PC-9 (cell line): Measurements from ENCODE around the gene CREBBP. TPM values are rescaled to one million over a fixed set of nuclear protein-coding genes. Genes with fewer than 3 reads are reported as not detected.

Source experiments
- BruUV-seq: library from RNA; stranded (reverse); fragments of 400-500 nt; replicated peaks from 2 replicates; lab custom pipeline; 2021; lab: Mats Ljungman, UMichigan
- CTCF ChIA-PET: fragments of 300-600 bp; sonication (Branson Sonifier 250); formaldehyde crosslinking; loops from one replicate; lab custom pipeline; 2022; ENCODE audit warnings: antibody characterized with exemption; lab: Charles Lee
- POLR2A ChIA-PET: fragments of 300-600 bp; sonication (Branson Sonifier 250); formaldehyde crosslinking; loops from one replicate; lab custom pipeline; 2022; ENCODE audit warnings: antibody characterized with exemption; ENCODE audit not compliant: unreplicated experiment; lab: Charles Lee
- DNase-seq, 2 experiments: peaks; one replicate each; pipeline versions ENCODE4 v3.0.0 to v3.0.0-alpha.2; 2015 to 2022; ENCODE audit warnings: mixed read lengths in 1 of 2
- H2AFZ ChIP-seq: fragments of 200-600 bp; sonication (generic); 2 replicates; pipeline ENCODE4 v1.8.1; 2017; ENCODE audit warnings: antibody characterized with exemption
- H3F3A ChIP-seq: fragments of 200-600 bp; sonication (generic); 2 replicates; pipeline ENCODE4 v1.8.1; 2017; ENCODE audit warnings: antibody characterized with exemption, mild to moderate bottlenecking, low read depth; ENCODE audit not compliant: insufficient read depth
- H3K27ac ChIP-seq: fragments of 200-600 bp; sonication (generic); 2 replicates; pipeline ENCODE4 v1.6.1; 2016; ENCODE audit warnings: mixed run types
- H3K27me3 ChIP-seq: fragments of 200-600 bp; sonication (generic); 2 replicates; pipeline ENCODE4 v1.6.1; 2016; ENCODE audit warnings: low read depth, mixed run types; ENCODE audit not compliant: insufficient read depth
- H3K36me3 ChIP-seq: fragments of 200-600 bp; sonication (generic); 2 replicates; pipeline ENCODE4 v1.6.1; 2016; ENCODE audit warnings: low read depth, mixed run types
- H3K4me1 ChIP-seq: fragments of 200-600 bp; sonication (generic); replicated peaks from 2 replicates; pipeline ENCODE4 v1.6.1; 2016; ENCODE audit warnings: mixed run types; ENCODE audit not compliant: insufficient read depth
- H3K4me2 ChIP-seq: fragments of 200-600 bp; sonication (generic); 2 replicates; pipeline ENCODE4 v1.6.1; 2017; ENCODE audit warnings: mixed run types
- H3K4me3 ChIP-seq: fragments of 200-600 bp; sonication (generic); 2 replicates; pipeline ENCODE4 v1.6.1; 2016; ENCODE audit warnings: mixed run types
- H3K79me2 ChIP-seq: fragments of 200-600 bp; sonication (generic); 2 replicates; pipeline ENCODE4 v1.6.1; 2017; ENCODE audit warnings: low read depth, mixed run types
- H3K9me2 ChIP-seq: fragments of 200-600 bp; sonication (generic); 2 replicates; pipeline ENCODE4 v1.8.1; 2017; ENCODE audit warnings: mild to moderate bottlenecking; ENCODE audit not compliant: insufficient read depth
- H3K9me3 ChIP-seq: fragments of 200-600 bp; sonication (generic); 2 replicates; pipeline ENCODE4 v1.8.1; 2016; ENCODE audit warnings: low read depth; ENCODE audit not compliant: insufficient read depth
- H4K20me1 ChIP-seq: fragments of 200-600 bp; sonication (generic); 2 replicates; pipeline ENCODE4 v1.8.1; 2017; ENCODE audit not compliant: insufficient read depth
- EZH2 ChIP-seq: fragments of 200-600 bp; sonication (generic); IDR thresholded peaks from 2 replicates; pipeline ENCODE4 v1.8.0; 2017; ENCODE audit warnings: antibody characterized with exemption, low read depth
- intact Hi-C: fragments of 100-400 bp; cut with micrococcal nuclease; formaldehyde crosslinking; loops from one replicate; pipeline ENCODE4 v1.10.0; 2022; ENCODE audit not compliant: unreplicated experiment
- total RNA-seq: library from RNA; stranded (reverse); gene quantifications from 2 replicates; pipeline ENCODE4 v1.2.3, GENCODE V29; 2021
- TF ChIP-seq, protein P1 (sequence below): fragments of 200-600 bp; sonication (generic); conservative IDR thresholded peaks from 2 replicates; pipeline ENCODE4 v1.6.1; 2017; ENCODE audit warnings: mixed run types, antibody characterized with exemption, mild to moderate bottlenecking, moderate library complexity

Gene CREBBP
- total RNA-seq, 1 experiment from 2014 or later: 74.9 TPM

DNA sequence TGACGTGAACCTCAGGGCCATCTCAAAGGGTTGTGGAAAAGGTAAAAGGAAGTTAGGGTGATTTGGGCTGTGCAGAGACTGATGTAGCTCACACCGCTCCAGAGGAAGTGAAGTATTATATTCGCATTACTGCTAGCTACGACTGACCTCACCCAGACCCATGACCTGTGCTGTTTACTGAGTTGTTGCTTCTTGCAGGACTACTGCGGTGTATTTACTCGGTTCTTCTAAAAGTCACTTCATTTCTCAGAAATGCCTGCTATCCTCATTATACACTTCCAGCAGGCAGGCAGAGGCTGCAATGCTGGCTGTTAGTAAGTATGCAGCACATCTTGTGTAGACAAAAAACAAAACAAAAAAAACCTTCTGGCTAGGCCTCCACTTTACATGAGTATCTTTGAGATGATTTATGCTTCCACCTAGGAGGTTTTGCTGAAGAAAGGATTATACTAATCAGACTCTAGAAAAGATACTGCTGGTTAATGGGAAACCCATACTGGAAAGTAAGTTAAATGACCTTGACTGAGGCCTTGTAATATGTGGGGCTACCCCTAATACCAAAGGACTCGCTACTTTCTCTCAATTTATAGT is 76.0 kb downstream of the CREBBP start:
- Histone ChIP-seq H2AFZ (no peak overlapping the region), H3F3A (peaks cover 18% of the 10 kb centered on the region; the same call in 1 of the 2 replicates), H3K4me3 (no peak overlapping the region), H4K20me1 (peaks cover 70% of the 10 kb centered on the region), H3K4me1 (no peaks in the 10 kb centered on the region), H3K4me2 (no peak overlapping the region), H3K36me3 (no peaks in the 10 kb centered on the region), H3K27me3 (no peaks in the 10 kb centered on the region), H3K79me2 (peaks cover 71% of the 10 kb centered on the region), H3K9me3 (no peaks in the 10 kb centered on the region), H3K27ac (no peak overlapping the region), H3K9me2 (no peaks in the 10 kb centered on the region)
- DNase-seq: no peak
- ChIA-PET CTCF (no interaction called here), POLR2A (no interaction called here)
- no TSS peak for BruUV-seq
- intact Hi-C loops: no loop called here
- TF ChIP-seq, protein P1, sequence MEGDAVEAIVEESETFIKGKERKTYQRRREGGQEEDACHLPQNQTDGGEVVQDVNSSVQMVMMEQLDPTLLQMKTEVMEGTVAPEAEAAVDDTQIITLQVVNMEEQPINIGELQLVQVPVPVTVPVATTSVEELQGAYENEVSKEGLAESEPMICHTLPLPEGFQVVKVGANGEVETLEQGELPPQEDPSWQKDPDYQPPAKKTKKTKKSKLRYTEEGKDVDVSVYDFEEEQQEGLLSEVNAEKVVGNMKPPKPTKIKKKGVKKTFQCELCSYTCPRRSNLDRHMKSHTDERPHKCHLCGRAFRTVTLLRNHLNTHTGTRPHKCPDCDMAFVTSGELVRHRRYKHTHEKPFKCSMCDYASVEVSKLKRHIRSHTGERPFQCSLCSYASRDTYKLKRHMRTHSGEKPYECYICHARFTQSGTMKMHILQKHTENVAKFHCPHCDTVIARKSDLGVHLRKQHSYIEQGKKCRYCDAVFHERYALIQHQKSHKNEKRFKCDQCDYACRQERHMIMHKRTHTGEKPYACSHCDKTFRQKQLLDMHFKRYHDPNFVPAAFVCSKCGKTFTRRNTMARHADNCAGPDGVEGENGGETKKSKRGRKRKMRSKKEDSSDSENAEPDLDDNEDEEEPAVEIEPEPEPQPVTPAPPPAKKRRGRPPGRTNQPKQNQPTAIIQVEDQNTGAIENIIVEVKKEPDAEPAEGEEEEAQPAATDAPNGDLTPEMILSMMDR: no peak
- no peak for TF ChIP-seq EZH2

DNA sequence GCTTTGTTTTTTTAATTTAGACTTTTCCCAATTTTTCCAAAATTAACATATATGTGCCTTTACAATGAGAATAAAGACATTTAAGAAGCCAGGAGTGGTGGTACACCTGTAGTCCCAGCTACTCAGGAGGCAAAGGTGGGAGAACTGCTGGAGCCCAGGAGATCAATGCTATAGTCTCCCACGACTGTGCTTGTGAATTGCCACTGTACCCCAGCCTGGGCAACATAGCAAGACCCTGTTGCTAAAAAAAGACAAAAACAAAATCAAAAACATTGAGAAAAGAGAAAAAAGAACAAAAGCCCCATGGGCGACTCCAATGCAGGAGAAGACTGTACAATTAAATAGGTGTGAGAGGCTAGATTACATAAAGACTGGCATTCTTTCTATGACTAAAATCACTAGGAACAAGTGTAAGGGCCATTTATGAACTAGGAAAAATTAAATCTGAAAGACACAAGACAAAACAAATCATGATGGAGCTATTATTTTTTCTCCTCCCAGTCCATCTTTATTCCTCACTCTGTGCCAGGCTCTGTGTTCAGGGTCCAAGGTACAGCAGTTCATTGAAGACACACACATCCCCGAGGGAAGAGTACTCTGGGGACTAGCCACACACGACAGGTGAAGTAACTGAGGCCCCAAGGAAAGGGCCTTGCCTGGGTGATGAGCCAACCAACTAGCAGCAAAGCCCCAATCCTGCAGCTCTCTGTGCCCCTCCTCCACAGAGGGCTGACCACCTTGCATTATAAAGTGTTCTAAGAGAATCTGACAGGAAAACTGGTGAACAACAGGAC is 79.8 kb downstream of the CREBBP start:
- no peaks in the 10 kb centered on the region for H3K9me3 ChIP-seq
- peaks cover 81% of the 10 kb centered on the region for H4K20me1 ChIP-seq
- peaks cover 26% of the 10 kb centered on the region; the same call in 1 of the 2 replicates for H3F3A ChIP-seq
- peaks cover 95% of the 10 kb centered on the region for H3K79me2 ChIP-seq
- no peaks in the 10 kb centered on the region for H3K4me1 ChIP-seq
- H3K9me2 ChIP-seq: no peaks in the 10 kb centered on the region
- H3K27ac ChIP-seq: no peak overlapping the region
- intact Hi-C loops: no loop called here
- no peak overlapping the region for H2AFZ ChIP-seq
- TF ChIP-seq, protein P1: no peak
- TF ChIP-seq EZH2: no peak
- no peak overlapping the region for H3K4me2 ChIP-seq
- no peak overlapping the region for H3K4me3 ChIP-seq
- no peaks in the 10 kb centered on the region for H3K27me3 ChIP-seq
- H3K36me3 ChIP-seq: no peaks in the 10 kb centered on the region
- no peak for DNase-seq
- CTCF ChIA-PET: no interaction called here
- POLR2A ChIA-PET: interaction anchor here (0.6 kb wide), 1 partner anchor 45 kb away, joined by 3 read pairs; no protein-coding TSS in a partner anchor
- BruUV-seq: no TSS peak

DNA sequence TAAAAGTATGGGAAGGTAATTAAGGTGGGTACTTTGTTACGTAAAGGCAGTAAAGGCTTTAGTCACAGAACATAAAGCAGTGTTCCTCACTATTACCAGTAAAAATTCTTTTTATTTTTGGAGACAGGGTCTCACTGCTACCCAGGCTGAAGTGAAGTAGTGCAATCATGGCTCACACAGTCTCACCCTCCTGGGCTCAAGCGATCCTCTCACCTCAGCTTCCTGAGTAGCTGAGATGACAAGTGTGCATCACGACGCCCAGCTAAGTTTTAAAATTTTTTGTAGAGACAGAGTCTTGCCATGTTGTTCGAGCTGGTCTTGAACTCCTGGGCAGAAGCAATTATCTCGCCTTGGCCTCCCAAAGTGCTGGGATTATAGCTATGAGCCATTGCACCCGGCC is 80.5 kb downstream of the CREBBP start:
- Histone ChIP-seq H3K4me1 (no peaks in the 10 kb centered on the region), H4K20me1 (peaks cover 81% of the 10 kb centered on the region), H3K4me3 (no peak overlapping the region), H2AFZ (no peak overlapping the region), H3K79me2 (peaks cover 95% of the 10 kb centered on the region), H3K36me3 (no peaks in the 10 kb centered on the region), H3K27ac (no peak overlapping the region), H3K9me2 (no peaks in the 10 kb centered on the region), H3F3A (peaks cover 26% of the 10 kb centered on the region; the same call in 1 of the 2 replicates), H3K9me3 (no peaks in the 10 kb centered on the region), H3K27me3 (no peaks in the 10 kb centered on the region), H3K4me2 (no peak overlapping the region)
- ChIA-PET POLR2A (interaction anchor here (0.6 kb wide), 1 partner anchor 45 kb away, joined by 3 read pairs; no protein-coding TSS in a partner anchor), CTCF (no interaction called here)
- BruUV-seq: no TSS peak
- no peak for DNase-seq
- intact Hi-C loops: no loop called here
- TF ChIP-seq EZH2: no peak
- TF ChIP-seq, protein P1: no peak
